Measurements from ENCODE around the gene ARL15.

ARL15 gene

GRCh38 chr5:53915120-53915519 lies 395.3 kb downstream of the ARL15 start:
- DNase-seq (ENCODE audit: low read depth in 2 of 2, low spot score in 1 of 2): no peak

DNA sequence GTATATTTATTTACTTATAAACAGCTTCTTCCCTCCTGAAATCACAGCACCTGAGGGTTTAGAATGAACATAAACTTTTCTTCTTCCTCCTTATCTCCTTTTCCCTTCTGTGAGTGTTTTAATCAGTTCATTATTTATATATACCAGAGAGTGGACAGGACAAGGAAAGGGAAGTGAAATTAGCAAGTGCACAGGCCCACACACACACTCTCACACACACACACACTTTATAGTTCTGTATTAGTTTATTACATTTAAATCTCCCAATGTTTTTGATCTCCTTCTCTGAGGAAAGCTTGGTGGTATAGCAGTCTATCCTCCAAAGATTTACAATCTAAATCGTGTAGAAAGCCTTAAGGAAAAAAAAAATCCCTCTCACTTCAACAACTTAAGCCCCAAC lies 396.4 kb downstream of the ARL15 start:
- no peak for DNase-seq (ENCODE audit: low read depth in 2 of 2, low spot score in 1 of 2)

DNA sequence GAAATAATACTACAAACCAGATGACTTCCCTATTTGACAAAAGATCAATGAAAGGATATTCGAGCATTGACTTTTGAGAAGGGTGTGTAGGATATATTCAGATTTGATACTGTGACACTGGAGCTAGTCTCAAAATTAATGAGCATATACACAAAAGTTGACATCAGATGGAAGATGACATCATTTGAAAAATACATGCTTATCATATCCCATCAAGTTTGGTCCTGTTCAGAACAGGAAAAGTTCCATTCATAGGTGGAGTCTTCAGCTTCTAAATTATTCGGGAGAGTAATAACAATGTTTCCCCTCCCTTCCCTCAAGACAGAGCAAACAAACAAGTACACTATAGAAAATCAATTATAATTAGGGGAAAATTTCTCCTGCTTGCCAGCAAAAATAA lies 401.6 kb downstream of the ARL15 start:
- no peak for DNase-seq (ENCODE audit: low read depth in 2 of 2, low spot score in 1 of 2)

GRCh38 chr5:53907827-53908226 lies 402.5 kb downstream of the ARL15 start:
- DNase-seq (ENCODE audit: low read depth in 2 of 2, low spot score in 1 of 2): no peak

DNA sequence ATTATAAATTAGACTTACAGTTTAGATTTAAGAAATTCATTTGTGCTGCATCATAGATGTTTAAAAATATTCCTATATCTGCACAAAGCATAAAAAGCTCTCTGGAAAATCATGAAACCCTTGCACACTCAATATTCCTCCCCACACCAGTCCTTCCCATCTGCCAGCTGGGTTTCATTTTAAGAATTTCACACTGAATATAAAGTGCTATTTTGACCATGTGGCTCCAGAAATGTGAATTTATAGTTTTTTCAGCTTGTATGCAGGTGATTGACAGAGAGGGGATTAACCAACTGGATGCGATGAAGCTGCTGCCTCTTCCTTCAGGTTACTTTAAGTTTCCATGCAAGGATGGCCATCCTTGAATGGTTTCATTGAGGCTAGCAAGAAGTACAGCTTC lies 403.6 kb downstream of the ARL15 start:
- no peak for DNase-seq (ENCODE audit: low read depth in 2 of 2, low spot score in 1 of 2)

GRCh38 chr5:53902296-53902907 lies 408.0 kb downstream of the ARL15 start:
- no peak for DNase-seq (ENCODE audit: low read depth in 2 of 2, low spot score in 1 of 2)

- DNase-seq (ENCODE audit: low read depth in 2 of 2, low spot score in 1 of 2): no peak
These were observed 409.7 kb downstream of the ARL15 start for GRCh38 chr5:53900677-53901076.

GRCh38 chr5:53895091-53895683 lies 415.2 kb downstream of the ARL15 start:
- no peak for DNase-seq (ENCODE audit: low read depth in 2 of 2, low spot score in 1 of 2)

- no peak for DNase-seq (ENCODE audit: low read depth in 2 of 2, low spot score in 1 of 2)
These were observed 416.7 kb downstream of the ARL15 start for GRCh38 chr5:53893626-53894025.

DNA sequence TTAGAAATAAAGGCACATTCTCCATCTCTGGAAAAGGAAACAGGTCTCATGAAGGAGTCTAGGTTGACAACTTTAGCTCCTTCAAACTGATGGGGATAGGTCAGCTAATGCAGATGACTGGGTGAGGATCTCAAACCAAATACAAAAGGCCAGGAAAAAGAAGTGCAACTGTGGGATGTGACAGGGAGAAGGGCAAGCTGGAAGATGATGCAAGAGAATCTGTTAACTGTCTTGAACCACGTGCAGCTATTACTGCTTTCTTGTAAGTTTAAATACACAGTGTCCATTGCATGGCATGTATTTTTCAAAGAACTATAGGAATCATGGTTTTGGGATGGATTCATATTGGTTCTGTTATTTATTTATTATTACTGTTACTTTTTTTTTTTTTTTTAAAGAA lies 418.1 kb downstream of the ARL15 start:
- DNase-seq (ENCODE audit: low read depth in 2 of 2, low spot score in 1 of 2): no peak

DNA sequence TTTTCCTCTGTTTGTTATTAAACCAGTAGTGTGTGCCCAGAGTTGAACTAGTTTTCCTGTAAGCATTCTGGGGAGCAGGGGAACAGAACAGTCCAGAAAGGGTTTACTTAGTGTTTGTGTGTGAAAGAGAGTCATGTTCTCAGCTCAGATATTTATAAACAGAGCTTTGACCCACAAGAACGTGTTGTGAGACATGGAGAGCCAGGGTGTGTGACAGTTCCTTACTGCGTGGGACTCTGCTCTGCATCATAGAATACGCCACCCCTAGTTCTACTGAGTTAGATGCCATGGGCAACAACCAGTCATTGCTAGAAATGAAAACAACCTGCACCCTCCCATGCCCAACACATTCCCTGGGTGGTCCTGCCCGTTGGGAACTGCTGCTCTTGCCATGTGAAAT lies 419.2 kb downstream of the ARL15 start:
- no peak for DNase-seq (ENCODE audit: low read depth in 2 of 2, low spot score in 1 of 2)

DNA sequence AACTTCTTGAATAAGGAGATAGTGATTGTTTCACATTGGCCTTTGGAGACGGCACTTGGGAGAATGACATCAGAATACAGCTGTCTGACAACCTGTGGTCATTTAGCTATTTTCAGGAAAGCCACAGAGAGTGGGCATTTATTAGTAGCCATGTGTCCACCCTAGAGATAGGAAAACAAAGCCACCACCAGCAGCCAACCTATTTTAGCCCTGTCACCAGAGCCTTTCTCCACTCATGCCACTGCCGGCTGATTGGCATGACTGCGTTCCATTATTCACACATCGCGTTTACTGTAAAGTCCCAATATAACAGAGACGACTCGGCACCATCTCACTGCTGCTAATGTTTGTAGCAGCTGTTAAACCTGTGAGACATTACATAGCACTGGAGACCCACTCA lies 419.9 kb downstream of the ARL15 start:
- DNase-seq (ENCODE audit: low read depth in 2 of 2, low spot score in 1 of 2): no peak

DNA sequence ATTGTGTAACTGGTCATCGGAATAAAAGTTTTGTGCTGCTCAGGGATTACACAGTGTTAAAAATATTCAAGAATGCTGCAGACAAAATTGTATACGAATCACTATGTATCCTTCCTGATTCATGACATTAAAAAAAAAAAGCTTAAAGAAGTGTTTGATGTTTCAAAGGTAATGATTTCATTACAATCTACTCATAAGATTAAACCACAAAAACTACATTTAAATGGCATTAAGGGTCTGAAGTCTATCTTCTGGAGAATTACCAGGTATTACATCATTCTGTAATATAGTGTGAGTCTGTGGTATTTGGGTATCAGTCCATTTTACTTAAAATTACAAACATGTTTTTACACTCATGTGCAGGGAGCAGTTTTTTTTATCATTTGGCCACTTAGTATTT lies 425.5 kb downstream of the ARL15 start:
- no peak for DNase-seq (ENCODE audit: low read depth in 2 of 2, low spot score in 1 of 2)

DNA sequence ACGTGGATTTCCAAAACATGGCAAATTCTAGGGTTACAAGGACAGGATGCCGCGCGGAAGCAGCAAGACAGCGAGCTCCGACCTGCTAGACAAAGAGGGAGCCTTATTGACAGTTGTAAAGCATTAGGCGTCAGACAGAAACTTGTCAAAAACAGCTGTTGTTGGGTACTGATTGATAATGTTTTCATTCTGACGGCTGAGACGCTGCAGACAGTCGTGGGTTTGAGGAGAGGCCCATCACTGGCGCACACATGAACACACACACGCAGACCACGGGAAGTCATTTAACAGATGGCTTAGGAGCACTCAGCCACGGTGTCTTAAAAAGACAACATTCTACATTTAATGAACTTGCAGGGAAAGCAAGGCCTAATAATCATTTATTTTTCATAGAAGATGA lies 426.0 kb downstream of the ARL15 start:
- DNase-seq (ENCODE audit: low read depth in 2 of 2, low spot score in 1 of 2): no peak

DNA sequence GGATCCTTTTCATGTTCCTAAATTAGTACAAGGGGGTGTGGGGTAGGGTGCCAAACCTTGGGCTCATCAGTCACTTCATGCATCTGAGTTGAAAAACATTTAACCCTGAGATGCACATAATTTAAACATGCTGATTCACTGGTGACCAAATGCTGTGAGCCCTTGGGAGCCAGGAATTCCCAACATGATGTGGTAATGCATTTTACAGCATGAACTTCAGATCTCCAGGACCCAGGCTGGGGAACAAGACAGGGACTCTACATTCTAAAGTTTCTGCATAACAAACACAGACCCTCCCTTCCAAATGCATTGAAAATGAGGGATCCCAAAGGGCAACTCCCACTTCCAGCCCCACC lies 427.7 kb downstream of the ARL15 start:
- DNase-seq (ENCODE audit: low read depth in 2 of 2, low spot score in 1 of 2): no peak

DNA sequence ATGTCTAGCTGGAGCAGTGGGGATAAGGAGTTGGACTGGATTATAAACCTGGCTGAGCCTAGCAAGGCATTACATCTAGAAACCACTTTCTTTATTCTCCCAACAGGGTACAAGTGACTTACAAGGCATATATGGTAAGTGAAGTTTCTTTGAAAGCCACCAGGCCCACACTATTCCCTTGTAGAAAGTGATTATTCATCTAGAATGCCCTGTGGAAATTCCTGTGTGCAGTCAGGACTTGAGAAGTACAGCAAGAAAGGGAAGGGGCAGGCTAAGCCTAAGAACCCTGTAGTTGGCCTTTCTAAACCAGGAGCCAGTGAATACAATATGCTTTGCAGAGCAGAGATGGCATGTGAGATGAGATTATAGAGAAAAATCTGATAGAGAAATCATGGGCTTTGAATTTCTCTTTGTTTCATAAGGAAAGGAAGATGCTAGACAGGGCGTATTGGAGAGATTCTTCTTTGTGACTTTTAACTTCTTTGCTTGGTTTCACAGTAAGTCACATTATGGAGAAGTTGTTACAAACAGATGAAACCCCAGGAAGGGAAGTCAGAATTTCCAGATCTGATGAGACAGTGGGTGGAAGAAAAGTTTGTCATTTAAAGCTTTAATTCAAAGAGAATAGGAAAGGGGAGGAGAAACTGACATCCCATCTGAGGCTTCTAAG lies 428.2 kb downstream of the ARL15 start:
- DNase-seq (ENCODE audit: low read depth in 2 of 2, low spot score in 1 of 2): no peak

DNA sequence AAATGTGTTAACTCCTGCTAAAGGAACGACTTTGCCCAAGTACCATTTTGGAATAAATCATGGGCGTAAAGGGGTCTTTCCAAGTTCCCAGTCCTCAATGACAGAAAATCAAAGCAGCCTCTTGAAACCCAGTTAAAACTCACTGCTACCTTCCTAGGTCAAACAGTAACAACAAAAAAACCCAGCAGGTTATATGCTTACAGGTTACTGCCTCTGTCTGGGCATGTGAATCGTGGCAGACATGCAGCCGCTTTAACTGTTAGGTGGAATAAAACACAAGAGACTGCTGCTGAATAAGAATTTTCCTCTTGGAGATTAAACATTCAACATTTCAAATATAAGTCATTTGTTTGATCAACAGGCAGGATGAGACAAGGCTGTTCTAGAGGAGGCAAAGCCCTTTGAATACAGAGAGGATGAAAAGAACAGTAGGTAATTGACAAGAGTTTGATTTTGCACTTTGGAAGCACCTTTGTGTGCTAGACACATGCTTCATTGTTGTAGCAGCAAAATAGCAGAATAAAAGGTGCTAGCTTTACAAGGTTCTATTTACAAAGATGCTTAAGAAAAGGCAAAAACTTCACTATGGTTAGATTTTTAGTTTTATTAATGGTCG lies 430.6 kb downstream of the ARL15 start:
- DNase-seq (ENCODE audit: low read depth in 2 of 2, low spot score in 1 of 2): no peak

DNA sequence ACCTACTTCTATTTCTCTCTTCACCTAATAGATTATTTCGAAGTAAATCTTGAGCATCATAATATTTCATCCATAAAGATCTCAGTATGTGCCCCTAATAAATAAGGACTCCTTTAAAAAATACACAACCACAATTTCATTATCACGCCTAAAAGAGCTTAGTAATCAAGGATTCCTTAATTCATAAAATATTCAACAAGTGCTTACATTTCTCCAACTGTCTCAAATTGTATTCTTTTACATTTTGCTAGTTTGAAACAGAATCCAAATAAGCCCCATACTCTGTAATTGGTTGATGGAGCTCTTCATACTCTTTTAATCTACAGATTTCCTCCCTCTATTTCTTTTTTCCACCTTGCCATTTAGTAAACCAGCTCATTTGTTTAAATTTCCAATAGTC lies 432.4 kb downstream of the ARL15 start:
- no peak for DNase-seq (ENCODE audit: low read depth in 2 of 2, low spot score in 1 of 2)

DNA sequence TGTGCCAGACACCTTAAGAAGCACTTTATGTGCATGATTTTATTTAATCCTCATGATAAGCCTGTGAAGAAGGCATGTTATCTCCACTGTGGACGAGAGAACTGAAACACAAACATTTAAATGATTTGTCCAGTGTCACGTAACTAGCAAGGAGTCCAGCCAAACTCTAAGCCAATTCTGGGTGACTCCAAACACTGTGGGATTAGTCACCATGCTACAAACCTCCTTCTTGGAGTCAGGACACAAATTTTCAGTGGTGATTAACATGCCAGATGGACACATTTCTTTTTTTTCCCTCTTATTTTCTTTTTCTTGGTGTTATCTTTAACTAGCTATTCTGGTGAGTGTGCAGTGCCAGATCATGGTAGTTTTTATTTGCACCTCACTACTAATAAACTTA lies 433.1 kb downstream of the ARL15 start:
- no peak for DNase-seq (ENCODE audit: low read depth in 2 of 2, low spot score in 1 of 2)

DNA sequence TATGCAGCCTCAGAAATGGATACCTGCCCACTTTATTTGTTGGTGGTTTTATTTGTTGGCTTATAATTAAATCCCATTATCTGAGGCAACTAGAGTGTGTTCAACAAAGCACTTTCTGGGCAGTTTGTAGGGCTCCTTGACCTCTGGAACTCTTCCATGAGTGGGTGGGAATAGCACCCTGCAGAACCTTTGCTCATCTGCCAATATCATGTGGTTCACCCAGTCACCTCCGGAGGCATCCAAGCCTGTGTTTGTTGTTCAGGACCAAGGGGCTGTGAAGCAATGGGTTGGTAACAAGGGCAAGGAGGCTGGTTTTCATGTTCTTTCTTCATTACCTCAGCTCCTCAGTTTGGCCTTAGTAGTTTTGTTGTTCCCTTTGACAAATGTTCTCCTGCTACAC lies 436.0 kb downstream of the ARL15 start:
- DNase-seq (ENCODE audit: low read depth in 2 of 2, low spot score in 1 of 2): no peak

DNA sequence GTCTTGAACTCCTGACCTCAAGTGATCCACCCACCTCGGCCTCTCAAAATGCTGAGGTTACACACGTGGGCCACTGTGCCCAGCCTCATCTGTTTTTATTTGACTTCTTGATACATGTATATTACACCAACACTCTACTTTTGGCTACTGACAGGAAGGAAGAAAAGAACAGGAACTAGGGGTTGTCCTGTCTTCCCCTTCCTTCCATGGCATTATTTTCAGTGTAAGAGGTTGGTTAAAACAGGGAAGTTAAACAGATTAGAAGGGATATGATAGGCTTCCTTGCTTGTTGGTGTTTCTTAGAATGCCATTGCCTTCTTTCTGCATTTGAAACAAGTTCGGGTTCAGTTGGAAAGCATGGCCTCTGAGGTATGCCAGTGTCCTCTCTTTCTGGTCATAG lies 437.1 kb downstream of the ARL15 start:
- no peak for DNase-seq (ENCODE audit: low read depth in 2 of 2, low spot score in 1 of 2)

- DNase-seq (ENCODE audit: low read depth in 2 of 2, low spot score in 1 of 2): no peak
These were observed 438.6 kb downstream of the ARL15 start for GRCh38 chr5:53871775-53872174.

DNA sequence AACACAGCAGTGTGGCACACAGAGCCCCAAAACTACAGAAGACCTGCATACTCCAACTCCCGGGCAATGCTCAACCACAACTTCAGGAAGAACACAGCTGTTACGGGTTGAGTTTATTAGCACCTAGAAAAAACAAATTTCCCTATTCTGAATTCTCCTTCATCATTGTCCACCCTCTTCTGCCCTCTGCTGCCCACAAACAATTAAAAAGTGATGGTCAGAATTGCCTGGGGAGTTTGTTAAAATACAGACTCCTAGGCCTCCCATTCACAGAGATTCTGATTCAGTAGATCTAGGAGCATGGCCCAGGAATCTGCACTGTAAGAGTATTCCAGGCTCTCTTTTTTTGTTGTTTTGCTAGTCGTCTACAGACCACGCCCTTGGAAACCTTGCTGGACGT lies 439.3 kb downstream of the ARL15 start:
- DNase-seq (ENCODE audit: low read depth in 2 of 2, low spot score in 1 of 2): no peak
